Liver (tissue), 9 donors: Measurements from ENCODE around the gene LCP2. TPM values are rescaled to one million over a fixed set of nuclear protein-coding genes. Genes with fewer than 3 reads are reported as not detected.

Experiments used
- DNase-seq: peaks from one replicate; pipeline ENCODE4 v3.0.0-alpha.2; 2017; ENCODE audit warnings: low spot score
- H3K27ac ChIP-seq, 2 donors: one replicate each; pipeline ENCODE4 v1.7.0; 2013; ENCODE audit warnings: inconsistent platforms in 2 of 2, low read length in 2 of 2, control low read depth in 1 of 2, low read depth in 1 of 2, mild to moderate bottlenecking in 1 of 2
- H3K27me3 ChIP-seq, 4 donors: one replicate each; pipeline versions ENCODE4 v1.6.1 to v1.7.0; 2013; ENCODE audit warnings: low read length in 3 of 4, inconsistent platforms in 1 of 4, mild to moderate bottlenecking in 1 of 4, moderate library complexity in 1 of 4; ENCODE audit not compliant: control insufficient read depth in 4 of 4, insufficient read depth in 4 of 4
- H3K36me3 ChIP-seq, 4 donors: one replicate each; pipeline versions ENCODE4 v1.6.1 to v1.7.0; 2013; ENCODE audit warnings: low read length in 3 of 4, mild to moderate bottlenecking in 3 of 4, low read depth in 1 of 4, moderate library complexity in 1 of 4; ENCODE audit not compliant: control insufficient read depth in 4 of 4, insufficient read depth in 3 of 4
- H3K4me1 ChIP-seq, 4 donors: one replicate each; pipeline versions ENCODE4 v1.6.1 to v1.7.0; 2013; ENCODE audit warnings: low read length in 3 of 4, mild to moderate bottlenecking in 3 of 4, moderate library complexity in 1 of 4; ENCODE audit not compliant: control insufficient read depth in 4 of 4, insufficient read depth in 4 of 4
- H3K4me3 ChIP-seq, 3 donors: one replicate each; pipeline versions ENCODE4 v1.6.1 to v1.7.0; 2013; ENCODE audit warnings: low read length in 3 of 3, control low read depth in 1 of 3, low read depth in 1 of 3, mild to moderate bottlenecking in 1 of 3
- H3K9ac ChIP-seq, 2 donors: one replicate each; pipeline ENCODE4 v1.7.0; 2013; ENCODE audit warnings: low read length in 2 of 2, mild to moderate bottlenecking in 2 of 2, moderate library complexity in 2 of 2, control low read depth in 1 of 2, low read depth in 1 of 2
- H3K9me3 ChIP-seq, 4 donors: one replicate each; pipeline versions ENCODE4 v1.6.1 to v1.7.0; 2013; ENCODE audit warnings: low read length in 3 of 4; ENCODE audit not compliant: control insufficient read depth in 4 of 4
- ATF3 ChIP-seq: IDR thresholded peaks from 2 replicates; pipeline ENCODE4 v1.6.1; 2016; ENCODE audit warnings: antibody characterized with exemption
- CTCF ChIP-seq: fragments of 150-350 bp; IDR thresholded peaks from 2 replicates; pipeline ENCODE4 v1.5.1; 2017; ENCODE audit warnings: improper control_type of control experiment, low read depth, low read length; ENCODE audit not compliant: missing input control
- EGR1 ChIP-seq, 2 donors: IDR thresholded peaks; 2 replicates each; pipeline ENCODE4 v1.6.1; 2016 to 2018; ENCODE audit warnings: antibody characterized with exemption in 2 of 2, low read depth in 2 of 2
- FOXA1 ChIP-seq: IDR thresholded peaks from 2 replicates; pipeline ENCODE4 v1.6.1; 2016; ENCODE audit warnings: antibody characterized with exemption
- JUND ChIP-seq, 2 donors: IDR thresholded peaks; 2 replicates each; pipeline ENCODE4 v1.6.1; 2016; ENCODE audit warnings: antibody characterized with exemption in 2 of 2
- NR2F2 ChIP-seq: IDR thresholded peaks from 2 replicates; pipeline ENCODE4 v1.6.1; 2016; ENCODE audit warnings: antibody characterized with exemption
- RAD21 ChIP-seq, 2 donors: IDR thresholded peaks; 2 replicates each; pipeline ENCODE4 v1.6.1; 2016; ENCODE audit warnings: antibody characterized with exemption in 2 of 2, mild to moderate bottlenecking in 2 of 2
- RXRA ChIP-seq, 2 donors: IDR thresholded peaks; 2 replicates each; pipeline ENCODE4 v1.6.1; 2017 to 2018; ENCODE audit warnings: antibody characterized with exemption in 2 of 2, mild to moderate bottlenecking in 1 of 2
- SP1 ChIP-seq: IDR thresholded peaks from 2 replicates; pipeline ENCODE4 v1.6.1; 2018; ENCODE audit warnings: antibody characterized with exemption, mild to moderate bottlenecking
- TAF1 ChIP-seq: conservative IDR thresholded peaks from 2 replicates; pipeline ENCODE4 v1.6.1; 2016; ENCODE audit warnings: antibody characterized with exemption, mild to moderate bottlenecking
- YY1 ChIP-seq: IDR thresholded peaks from 2 replicates; pipeline ENCODE4 v1.6.1; 2016; ENCODE audit warnings: antibody characterized with exemption, mild to moderate bottlenecking
- ZBTB33 ChIP-seq: IDR thresholded peaks from 2 replicates; pipeline ENCODE4 v1.6.1; 2016; ENCODE audit warnings: antibody characterized with exemption
- WGBS: extraction: QIAGEN DNeasy Blood & Tissue Kit; methylation state at CpG from one replicate; pipeline ENCODE4 v1.1.7; 2013; 5-methylcytosine and 5-hydroxymethylcytosine counted together
- polyA plus RNA-seq, 2 donors: library from polyadenylated mRNA; stranded (reverse) in 1 of 2; unstranded in 1 of 2; fragments of 200-250 nt in 1 of 2; fragments of >200 nt in 1 of 2; fragmentation: Nextera tagmentation in 1 of 2; extraction: Ambion mirVana in 1 of 2; gene quantifications; one replicate each; pipeline versions ENCODE4 v1.2.1 to v1.2.3, GENCODE V29; 2013 to 2015
- total RNA-seq, 2 donors: library from RNA; depleted of rRNA; stranded (reverse); fragments of >200 nt; gene quantifications; one replicate each; pipeline ENCODE4 v1.2.3, GENCODE V29; 2014
- TF ChIP-seq, protein P1 (sequence below): IDR thresholded peaks from 2 replicates; pipeline ENCODE4 v1.6.1; 2016; ENCODE audit warnings: antibody characterized with exemption
- TF ChIP-seq, protein P2 (sequence below): IDR thresholded peaks from 2 replicates; pipeline ENCODE4 v1.6.1; 2016; ENCODE audit warnings: antibody characterized with exemption, mild to moderate bottlenecking
- donor health status: healthy.
- donor health status: healthy.
- donor health status: healthy.
- donor health status: healthy.
- donor health status: healthy.

LCP2 gene
- total and polyA plus RNA-seq, 4 donors: 3.6 to 16.3 (median 6.7) TPM

DNA sequence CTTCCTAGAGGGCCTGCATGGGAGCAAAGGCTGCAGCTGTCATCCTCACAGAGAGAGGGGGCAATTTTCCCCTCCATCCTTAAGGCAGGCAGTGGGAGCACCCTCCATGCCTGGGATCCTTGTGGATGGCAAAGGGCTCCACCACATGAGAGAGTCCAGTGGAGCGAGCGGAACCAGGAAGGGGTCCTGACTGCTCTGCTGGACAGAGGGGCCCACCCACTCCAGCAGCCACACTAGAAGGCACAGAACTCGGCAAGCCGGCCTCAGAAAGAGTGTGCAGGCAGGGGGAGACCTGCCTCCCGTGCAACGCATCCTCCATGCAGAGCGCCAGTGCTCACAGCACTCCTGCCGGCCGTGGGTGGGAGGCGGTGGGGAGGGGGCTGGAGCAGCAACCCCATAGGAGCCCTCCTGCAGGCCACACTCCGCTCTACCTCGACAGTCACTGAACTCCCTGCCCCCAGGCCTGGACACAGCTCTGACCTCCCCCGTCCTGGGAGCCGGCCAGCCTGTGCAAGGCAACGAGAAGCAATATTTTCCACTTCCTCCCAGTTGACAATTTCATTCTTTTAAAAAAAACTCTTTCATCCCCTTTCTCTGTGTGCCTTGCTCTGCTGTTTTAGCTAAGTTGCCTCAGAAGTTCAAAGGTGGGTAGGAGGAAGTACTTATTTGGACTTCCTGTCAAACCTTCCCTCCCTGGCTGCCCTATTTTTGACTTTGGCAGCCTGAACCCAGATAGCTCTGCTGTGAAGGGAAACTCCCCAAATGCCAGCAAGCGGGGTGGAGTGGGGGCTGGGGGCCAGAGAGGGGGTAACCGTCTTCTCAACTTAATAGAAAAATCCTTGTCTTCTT lies 5.3 kb upstream of the LCP2 start:
- Histone ChIP-seq H3K27ac (peak overlapping the region; percentile 59 to 76), H3K27me3 (no peaks in the 10 kb centered on the region), H3K9me3 (no peaks in the 10 kb centered on the region), H3K4me3 (no peak overlapping the region), H3K9ac (no peak overlapping the region), H3K36me3 (no peaks in the 10 kb centered on the region), H3K4me1 (peaks cover 0 to 8% (median 0%) of the 10 kb centered on the region in 4 donors)
- TF ChIP-seq TAF1 (no peak), ATF3 (no peak), JUND (IDR thresholded peaks at IDR 0.05) (no peak), NR2F2 (peak; percentile 58), SP1 (no peak), RAD21 (IDR thresholded peaks at IDR 0.05) (no peak), RXRA (IDR thresholded peaks at IDR 0.05) (no peak)
- TF ChIP-seq, protein P1, sequence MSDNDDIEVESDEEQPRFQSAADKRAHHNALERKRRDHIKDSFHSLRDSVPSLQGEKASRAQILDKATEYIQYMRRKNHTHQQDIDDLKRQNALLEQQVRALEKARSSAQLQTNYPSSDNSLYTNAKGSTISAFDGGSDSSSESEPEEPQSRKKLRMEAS: no peak
- DNase-seq: no peak
- 46% methylated on average over 17 of the region's 17 CpGs for WGBS

- WGBS: 56% methylated on average over 11 of the region's 11 CpGs
- Histone ChIP-seq H3K9me3 (no peaks in the 10 kb centered on the region), H3K4me3 (no peak overlapping the region), H3K36me3 (no peaks in the 10 kb centered on the region), H3K4me1 (peaks cover 0 to 8% (median 0%) of the 10 kb centered on the region in 4 donors), H3K27ac (peak overlapping the region; percentile 59 to 76), H3K27me3 (no peaks in the 10 kb centered on the region), H3K9ac (no peak overlapping the region)
- no peak for DNase-seq
- TF ChIP-seq YY1 (no peak), TAF1 (no peak), CTCF (no peak), FOXA1 (no peak), ZBTB33 (no peak), RAD21 (IDR thresholded peaks at IDR 0.05) (no peak), RXRA (IDR thresholded peaks at IDR 0.05) (no peak), EGR1 (IDR thresholded peaks at IDR 0.05; ENCODE audit: low read depth in 2 of 2) (no peak), NR2F2 (no peak)
- TF ChIP-seq, protein P1: no peak
- TF ChIP-seq, protein P2, sequence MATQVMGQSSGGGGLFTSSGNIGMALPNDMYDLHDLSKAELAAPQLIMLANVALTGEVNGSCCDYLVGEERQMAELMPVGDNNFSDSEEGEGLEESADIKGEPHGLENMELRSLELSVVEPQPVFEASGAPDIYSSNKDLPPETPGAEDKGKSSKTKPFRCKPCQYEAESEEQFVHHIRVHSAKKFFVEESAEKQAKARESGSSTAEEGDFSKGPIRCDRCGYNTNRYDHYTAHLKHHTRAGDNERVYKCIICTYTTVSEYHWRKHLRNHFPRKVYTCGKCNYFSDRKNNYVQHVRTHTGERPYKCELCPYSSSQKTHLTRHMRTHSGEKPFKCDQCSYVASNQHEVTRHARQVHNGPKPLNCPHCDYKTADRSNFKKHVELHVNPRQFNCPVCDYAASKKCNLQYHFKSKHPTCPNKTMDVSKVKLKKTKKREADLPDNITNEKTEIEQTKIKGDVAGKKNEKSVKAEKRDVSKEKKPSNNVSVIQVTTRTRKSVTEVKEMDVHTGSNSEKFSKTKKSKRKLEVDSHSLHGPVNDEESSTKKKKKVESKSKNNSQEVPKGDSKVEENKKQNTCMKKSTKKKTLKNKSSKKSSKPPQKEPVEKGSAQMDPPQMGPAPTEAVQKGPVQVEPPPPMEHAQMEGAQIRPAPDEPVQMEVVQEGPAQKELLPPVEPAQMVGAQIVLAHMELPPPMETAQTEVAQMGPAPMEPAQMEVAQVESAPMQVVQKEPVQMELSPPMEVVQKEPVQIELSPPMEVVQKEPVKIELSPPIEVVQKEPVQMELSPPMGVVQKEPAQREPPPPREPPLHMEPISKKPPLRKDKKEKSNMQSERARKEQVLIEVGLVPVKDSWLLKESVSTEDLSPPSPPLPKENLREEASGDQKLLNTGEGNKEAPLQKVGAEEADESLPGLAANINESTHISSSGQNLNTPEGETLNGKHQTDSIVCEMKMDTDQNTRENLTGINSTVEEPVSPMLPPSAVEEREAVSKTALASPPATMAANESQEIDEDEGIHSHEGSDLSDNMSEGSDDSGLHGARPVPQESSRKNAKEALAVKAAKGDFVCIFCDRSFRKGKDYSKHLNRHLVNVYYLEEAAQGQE: no peak
Observed at GRCh38 chr5:170301981-170302652, 4.5 kb upstream of the LCP2 start.
